GM12874 (cell line): ENCODE measurements around the gene BRD3.

Experiments
- TF ChIP-seq, protein P1 (sequence below): IDR thresholded peaks from 2 replicates; pipeline ENCODE4 v1.5.1; 2011; ENCODE audit warnings: low read depth, mild to moderate bottlenecking, control low read depth, low read length, moderate library complexity; ENCODE audit not compliant: insufficient read depth

BRD3 gene

DNA sequence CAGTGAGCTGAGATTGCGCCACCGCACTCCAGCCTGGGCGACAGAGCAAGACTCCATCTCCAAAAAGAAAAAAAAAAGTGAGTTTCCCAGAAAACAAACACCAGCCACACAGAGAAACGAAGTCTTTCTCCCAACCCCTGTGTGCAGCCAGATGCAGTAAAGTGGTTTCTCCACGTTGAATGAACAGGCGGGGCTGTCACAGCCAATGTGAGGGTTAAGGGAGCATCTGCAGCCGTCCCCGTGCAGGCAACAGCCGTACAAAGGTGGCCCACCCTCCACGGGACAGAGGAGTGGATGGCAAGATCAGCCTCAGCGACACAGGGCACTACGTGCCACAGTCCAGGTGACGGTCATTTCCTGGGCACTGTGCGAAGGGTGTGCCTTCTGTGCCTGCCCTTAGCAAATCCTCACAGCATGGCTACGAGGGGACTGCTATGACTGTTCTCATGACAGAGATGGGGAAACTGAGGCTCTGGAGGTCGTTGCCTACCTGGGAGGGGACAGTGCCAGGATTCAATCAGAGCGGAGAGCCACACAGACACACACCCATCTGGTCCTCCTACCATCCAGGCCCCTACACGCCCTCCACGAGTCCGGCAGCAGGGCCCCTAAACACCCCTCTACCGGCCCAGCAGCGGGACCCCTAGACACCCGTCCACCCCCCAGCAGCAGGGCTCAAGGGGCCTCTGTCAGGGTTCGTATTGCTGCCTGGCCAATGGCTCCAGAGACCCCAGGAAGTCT is 78.0 kb downstream of the BRD3 start:
- TF ChIP-seq, protein P1, sequence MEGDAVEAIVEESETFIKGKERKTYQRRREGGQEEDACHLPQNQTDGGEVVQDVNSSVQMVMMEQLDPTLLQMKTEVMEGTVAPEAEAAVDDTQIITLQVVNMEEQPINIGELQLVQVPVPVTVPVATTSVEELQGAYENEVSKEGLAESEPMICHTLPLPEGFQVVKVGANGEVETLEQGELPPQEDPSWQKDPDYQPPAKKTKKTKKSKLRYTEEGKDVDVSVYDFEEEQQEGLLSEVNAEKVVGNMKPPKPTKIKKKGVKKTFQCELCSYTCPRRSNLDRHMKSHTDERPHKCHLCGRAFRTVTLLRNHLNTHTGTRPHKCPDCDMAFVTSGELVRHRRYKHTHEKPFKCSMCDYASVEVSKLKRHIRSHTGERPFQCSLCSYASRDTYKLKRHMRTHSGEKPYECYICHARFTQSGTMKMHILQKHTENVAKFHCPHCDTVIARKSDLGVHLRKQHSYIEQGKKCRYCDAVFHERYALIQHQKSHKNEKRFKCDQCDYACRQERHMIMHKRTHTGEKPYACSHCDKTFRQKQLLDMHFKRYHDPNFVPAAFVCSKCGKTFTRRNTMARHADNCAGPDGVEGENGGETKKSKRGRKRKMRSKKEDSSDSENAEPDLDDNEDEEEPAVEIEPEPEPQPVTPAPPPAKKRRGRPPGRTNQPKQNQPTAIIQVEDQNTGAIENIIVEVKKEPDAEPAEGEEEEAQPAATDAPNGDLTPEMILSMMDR, result no peak

- TF ChIP-seq, protein P1, result no peak
Observed at GRCh38 chr9:133987946-133988665, 79.7 kb downstream of the BRD3 start.

DNA sequence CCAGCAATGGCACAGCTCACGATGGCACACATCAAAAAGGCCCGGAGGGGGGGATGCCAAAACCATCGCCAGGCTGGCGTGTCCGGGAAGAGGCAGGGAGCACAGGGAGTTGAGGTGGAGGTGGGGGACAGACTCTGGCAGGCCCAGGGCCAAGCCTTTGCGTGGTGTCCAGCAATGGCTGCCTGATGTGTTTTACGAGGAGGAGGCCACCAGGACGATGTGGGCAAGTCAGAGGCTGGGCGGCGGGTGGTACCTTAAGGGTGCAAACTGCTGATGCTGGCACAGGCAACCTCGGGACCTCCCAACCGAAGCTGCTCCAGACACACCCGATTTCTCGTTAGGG is 80.4 kb downstream of the BRD3 start:
- TF ChIP-seq, protein P1, result no peak

- TF ChIP-seq, protein P1, result no peak
Observed at GRCh38 chr9:133986774-133987445, 80.9 kb downstream of the BRD3 start.

GRCh38 chr9:133986061-133986460 is 81.8 kb downstream of the BRD3 start:
- TF ChIP-seq, protein P1, result no peak

DNA sequence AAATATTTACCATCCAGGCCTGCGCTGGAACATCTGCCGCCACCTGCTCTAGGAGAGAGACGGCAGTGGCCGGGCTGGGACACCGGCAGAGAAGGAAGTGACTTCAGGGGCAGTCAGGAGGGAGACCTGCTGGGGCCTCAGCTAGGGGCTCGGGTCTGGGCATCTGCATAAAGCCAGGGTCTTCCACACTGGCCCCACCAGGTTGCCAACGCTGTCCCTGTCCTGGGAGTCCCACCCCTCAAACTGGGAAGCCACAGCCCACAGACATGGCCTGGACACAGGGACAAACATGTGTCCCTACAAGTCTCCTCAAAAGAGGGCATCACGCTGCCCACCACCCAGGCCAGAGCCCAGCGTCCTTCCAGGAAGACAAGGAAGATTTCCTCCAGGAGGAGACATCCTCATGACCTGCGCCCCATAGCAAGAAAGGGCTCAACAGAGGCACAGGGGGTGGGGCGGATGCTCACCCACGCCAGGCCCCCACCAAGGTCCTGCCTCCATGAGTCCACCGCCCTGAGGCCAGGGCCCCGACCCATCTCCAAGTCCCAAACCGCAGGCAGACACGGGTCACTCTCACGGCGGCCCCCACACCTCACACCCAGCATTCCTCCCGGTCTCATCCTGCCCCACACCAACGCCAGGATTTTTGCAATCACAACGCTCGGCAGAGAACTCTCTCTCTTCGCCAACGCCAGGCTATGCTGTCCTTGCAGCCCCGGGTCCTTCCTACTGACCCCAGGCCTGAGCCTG is 84.7 kb downstream of the BRD3 start:
- TF ChIP-seq, protein P1, result no peak
